GM12878 (cell line): ENCODE results near the gene DNHD1. TPM values are rescaled to one million over a fixed set of nuclear protein-coding genes. Genes with fewer than 3 reads are reported as not detected.

Experiments
- ATAC-seq: fragments of 200-7000 bp; cut with Tn5 transposase; 3 replicates; pipeline ENCODE4 v1.9.1; 2020; ENCODE audit warnings: mild to moderate bottlenecking, moderate library complexity
- BruUV-seq: library from RNA; stranded (reverse); fragments of 400-500 nt; replicated peaks from 2 replicates; lab custom pipeline; 2021; lab: Mats Ljungman, UMichigan
- CTCF ChIA-PET: fragments of 300-600 bp; sonication (Branson Sonifier 250); formaldehyde crosslinking; extraction: SDS; loops from one replicate; lab custom pipeline; 2021; ENCODE audit warnings: inconsistent platforms; lab: Yijun Ruan, JAX
- POLR2A ChIA-PET: fragments of 350-600 bp; formaldehyde crosslinking; extraction: SDS; loops from one replicate; lab custom pipeline; 2021; ENCODE audit warnings: inconsistent platforms; lab: Charles Lee
- RAD21 ChIA-PET: fragments of 300-600 bp; sonication (Branson Sonifier 250); formaldehyde crosslinking; loops from one replicate; lab custom pipeline; 2023; ENCODE audit warnings: antibody characterized with exemption; ENCODE audit not compliant: unreplicated experiment; lab: Charles Lee
- SMC1A ChIA-PET: fragments of 300-600 bp; sonication (Branson Sonifier 250); formaldehyde crosslinking; loops from one replicate; lab custom pipeline; 2023; ENCODE audit not compliant: unreplicated experiment, uncharacterized antibody; lab: Charles Lee
- DNase-seq: peaks from one replicate; pipeline ENCODE4 v3.0.0-alpha.2; 2011; ENCODE audit warnings: low read depth, low spot score
- FAIRE-seq: peaks from 3 replicates; lab custom pipeline; 2011; peaks lifted over from hg19 to GRCh38; lab: Jason Lieb, UNC
- H2AFZ ChIP-seq: 2 replicates; pipeline ENCODE4 v1.6.0; 2011; ENCODE audit warnings: low read depth, low read length, control low read depth; ENCODE audit not compliant: control insufficient read depth
- H3K27ac ChIP-seq: 2 replicates; pipeline ENCODE4 v1.5.1; 2011; ENCODE audit warnings: control low read depth; ENCODE audit not compliant: control insufficient read depth, insufficient read depth
- H3K27me3 ChIP-seq, 2 experiments: replicated peaks in 1 of 2; 2 replicates each; pipeline versions ENCODE4 v1.6.0 to v1.6.1; 2011; ENCODE audit warnings: low read length in 1 of 2; ENCODE audit not compliant: control insufficient read depth in 2 of 2, insufficient read depth in 2 of 2
- H3K36me3 ChIP-seq, 2 experiments: 2 replicates each; pipeline ENCODE4 v1.5.1; 2011; ENCODE audit warnings: low read length in 1 of 2; ENCODE audit not compliant: control insufficient read depth in 2 of 2, insufficient read depth in 2 of 2
- H3K4me1 ChIP-seq: 2 replicates; pipeline ENCODE4 v1.6.1; 2011; ENCODE audit warnings: mild to moderate bottlenecking, low read length, moderate library complexity, mixed read lengths; ENCODE audit not compliant: control insufficient read depth, insufficient read depth
- H3K4me2 ChIP-seq: 2 replicates; pipeline ENCODE4 v1.6.0; 2011; ENCODE audit warnings: control low read depth; ENCODE audit not compliant: control insufficient read depth, insufficient read depth
- H3K4me3 ChIP-seq: fragments of 200-600 bp; sonication (generic); 2 replicates; pipeline ENCODE4 v1.5.1; 2016
- H3K79me2 ChIP-seq: 2 replicates; pipeline ENCODE4 v1.6.0; 2011; ENCODE audit warnings: low read length; ENCODE audit not compliant: control insufficient read depth, insufficient read depth
- H3K9ac ChIP-seq: 2 replicates; pipeline ENCODE4 v1.8.0; 2011; ENCODE audit warnings: low read length, control low read depth, mixed read lengths; ENCODE audit not compliant: control insufficient read depth, insufficient read depth
- H3K9me3 ChIP-seq: replicated peaks from 3 replicates; pipeline ENCODE4 v1.5.1; 2011; ENCODE audit warnings: mild to moderate bottlenecking, low read length; ENCODE audit not compliant: control insufficient read depth, insufficient read depth
- H4K20me1 ChIP-seq: 2 replicates; pipeline ENCODE4 v1.6.0; 2011; ENCODE audit not compliant: control insufficient read depth, insufficient read depth
- CBX3 ChIP-seq: fragments of 200-600 bp; sonication (generic); IDR thresholded peaks from 2 replicates; pipeline ENCODE4 v1.6.1; 2016; ENCODE audit warnings: low read depth, borderline replicate concordance
- E4F1 ChIP-seq: fragments of 450-650 bp; IDR thresholded peaks from 2 replicates; pipeline ENCODE4 v1.6.1; 2018; ENCODE audit warnings: borderline replicate concordance, mild to moderate bottlenecking; ENCODE audit not compliant: partially characterized antibody
- ELK1 ChIP-seq: IDR thresholded peaks from 2 replicates; pipeline ENCODE4 v1.6.1; 2012; ENCODE audit warnings: low read depth, low read length, improper control_type of control experiment
- GATAD2B ChIP-seq: fragments of 450-650 bp; conservative IDR thresholded peaks from 2 replicates; pipeline ENCODE4 v1.6.1; 2017; ENCODE audit warnings: low read depth, mild to moderate bottlenecking, moderate library complexity
- IKZF1 ChIP-seq: fragments of 450-650 bp; conservative IDR thresholded peaks from 2 replicates; pipeline ENCODE4 v1.6.1; 2017; ENCODE audit warnings: antibody characterized with exemption, mild to moderate bottlenecking
- KAT2A ChIP-seq: conservative IDR thresholded peaks from 2 replicates; pipeline ENCODE4 v1.6.1; 2011; ENCODE audit warnings: low read depth, low read length; ENCODE audit not compliant: control insufficient read depth
- NBN ChIP-seq: fragments of 450-650 bp; IDR thresholded peaks from 2 replicates; pipeline ENCODE4 v1.6.1; 2016
- SPI1 ChIP-seq: IDR thresholded peaks from 2 replicates; pipeline ENCODE4 v1.6.1; 2011; ENCODE audit warnings: low read depth, mild to moderate bottlenecking, low read length, moderate library complexity, borderline replicate concordance; ENCODE audit not compliant: insufficient read depth
- YBX1 ChIP-seq: fragments of 450-650 bp; IDR thresholded peaks from 2 replicates; pipeline ENCODE4 v1.6.1; 2016; ENCODE audit warnings: antibody characterized with exemption
- ZZZ3 ChIP-seq: IDR thresholded peaks from 2 replicates; pipeline ENCODE4 v1.6.1; 2011; ENCODE audit warnings: low read depth; ENCODE audit not compliant: control insufficient read depth, insufficient read length
- WGBS: methylation state at CpG from one replicate; pipeline ENCODE4 v1.1.6; 2016; ENCODE audit warnings: low lambda C conversion rate; ENCODE audit not compliant: insufficient replicate concordance, insufficient coverage; ENCODE audit errors: missing lambda C conversion rate; 5-methylcytosine and 5-hydroxymethylcytosine counted together
- in situ Hi-C: fragments of 300-500 bp; cut with MboI; formaldehyde crosslinking; loops from 9 replicates; pipeline ENCODE4 v1.14.3; 2018; ENCODE audit warnings: mixed read lengths
- intact Hi-C: fragments of 100-400 bp; cut with micrococcal nuclease; formaldehyde crosslinking; loops from one replicate; pipeline ENCODE4 v1.14.2; 2022; ENCODE audit not compliant: unreplicated experiment
- polyA plus RNA-seq, 11 experiments: library from polyadenylated mRNA; depleted of rRNA in 4 of 11; unstranded in 6 of 11; stranded (reverse) in 5 of 11; fragments of >200 nt; fragmentation: Nextera tagmentation in 4 of 11; fragmentation: Illumina TruSeq in 1 of 11; extraction: Ambion mirVana in 4 of 11; extraction: Trizol in 1 of 11; gene quantifications; 1 replicate in 1 of 11; 2 replicates in 10 of 11; pipeline versions ENCODE4 v1.2.1 to v1.2.3, GENCODE V29; 2011 to 2016; ENCODE audit warnings: inconsistent platforms in 2 of 11, missing spikeins in 2 of 11, low read depth in 1 of 11
- total RNA-seq, 4 experiments: library from RNA; depleted of rRNA in 3 of 4; stranded (reverse); fragments of >200 nt in 3 of 4; fragmentation: Illumina TruSeq in 1 of 4; extraction: Trizol in 1 of 4; gene quantifications; 2 replicates each; pipeline versions ENCODE4 v1.2.1 to v1.2.3, GENCODE V29; 2013 to 2021

The DNHD1 gene
- total and polyA plus RNA-seq, 10 of the 15 experiments (the other 5 are each of a cell fraction or from before 2014, with no cell fraction given), result 0.99 to 16.9 (median 8.6) TPM

- no peak for TF ChIP-seq SPI1
- no peak overlapping the region for H3K4me3 ChIP-seq
- 59% methylated on average over 6 of the region's 6 CpGs for WGBS
- H3K9ac ChIP-seq, result no peak overlapping the region
- FAIRE-seq (no peak), ATAC-seq (no peak), DNase-seq (no peak)
- H3K4me1 ChIP-seq, result no peaks in the 10 kb centered on the region
- in situ Hi-C loops, result no loop called here
- intact Hi-C loops, result loop anchor here (1.0 kb wide), 1 partner anchor 19 kb away; no protein-coding TSS in a partner anchor
- no peaks in the 10 kb centered on the region for H3K9me3 ChIP-seq
- no peaks in the 10 kb centered on the region for H3K79me2 ChIP-seq
- no peaks in the 10 kb centered on the region for H3K27me3 ChIP-seq
- ChIA-PET SMC1A (no interaction called here), RAD21 (no interaction called here), CTCF (no interaction called here), POLR2A (interaction anchor here (0.6 kb wide), 1 partner anchor 112 kb away, joined by 5 read pairs; no protein-coding TSS in a partner anchor)
- H3K4me2 ChIP-seq, result no peak overlapping the region
- no peaks in the 10 kb centered on the region for H4K20me1 ChIP-seq
- peaks cover 4 to 5% of the 10 kb centered on the region in 2 experiments; a peak in 3 of 4 replicates for H3K36me3 ChIP-seq
- no peak overlapping the region for H3K27ac ChIP-seq
- no peak overlapping the region for H2AFZ ChIP-seq
- no TSS peak for BruUV-seq
These were observed 79.6 kb downstream of the DNHD1 start for GRCh38 chr11:6576471-6577373.

- H4K20me1 ChIP-seq, result no peaks in the 10 kb centered on the region
- BruUV-seq, result no TSS peak
- no peak overlapping the region for H3K27ac ChIP-seq
- H3K36me3 ChIP-seq, result peaks cover 4 to 5% of the 10 kb centered on the region in 2 experiments; a peak in 3 of 4 replicates
- H3K79me2 ChIP-seq, result no peaks in the 10 kb centered on the region
- no peak overlapping the region for H2AFZ ChIP-seq
- H3K9ac ChIP-seq, result no peak overlapping the region
- 94% methylated on average over 1 of the region's 1 CpG for WGBS
- in situ Hi-C loops, result no loop called here
- DNase-seq (no peak), FAIRE-seq (no peak), ATAC-seq (peak; percentile 42; the same call in 1 of the 3 replicates)
- no peaks in the 10 kb centered on the region for H3K4me1 ChIP-seq
- H3K9me3 ChIP-seq, result no peaks in the 10 kb centered on the region
- POLR2A ChIA-PET, result no interaction called here
- no peak overlapping the region for H3K4me3 ChIP-seq
- RAD21 ChIA-PET, result no interaction called here
- intact Hi-C loops, result no loop called here
- H3K4me2 ChIP-seq, result no peak overlapping the region
- no peaks in the 10 kb centered on the region for H3K27me3 ChIP-seq
- CTCF ChIA-PET, result no interaction called here
- SMC1A ChIA-PET, result interaction anchor here (0.7 to 1.5 kb wide), 3 partner anchors 9 to 52 kb away, joined by 3 to 5 read pairs (median 3); no protein-coding TSS in a partner anchor
- TF ChIP-seq CBX3 (no peak), KAT2A (no peak), NBN (no peak), ZZZ3 (no peak), E4F1 (no peak), ELK1 (no peak), YBX1 (no peak), GATAD2B (no peak), IKZF1 (no peak)
These were observed 81.1 kb downstream of the DNHD1 start for GRCh38 chr11:6578134-6578533.
